GM23338 (cell line): Measurements from ENCODE around the gene GFER. TPM values are rescaled to one million over a fixed set of nuclear protein-coding genes. Genes with fewer than 3 reads are reported as not detected.
A peak's percentile ranks its signal among the peaks of the same experiment; 100 is the strongest.

ENCODE experiments used
- ATAC-seq: fragments of 200-7000 bp; cut with Tn5 transposase; 3 replicates; pipeline ENCODE4 v1.9.1; 2020
- DNase-seq: peaks from one replicate; pipeline ENCODE4 v3.0.0-alpha.2; 2015; ENCODE audit warnings: low spot score
- H2AFZ ChIP-seq: fragments of 200-600 bp; sonication (generic); 2 replicates; pipeline ENCODE4 v1.8.0; 2016; ENCODE audit warnings: antibody characterized with exemption, mild to moderate bottlenecking, moderate library complexity
- H3F3A ChIP-seq: fragments of 200-600 bp; sonication (generic); replicated peaks from 2 replicates; pipeline ENCODE4 v1.8.0; 2017; ENCODE audit warnings: antibody characterized with exemption, mixed run types, low read depth
- H3K27ac ChIP-seq: fragments of 200-600 bp; sonication (generic); 2 replicates; pipeline ENCODE4 v1.6.1; 2016; ENCODE audit warnings: low read depth
- H3K27me3 ChIP-seq: fragments of 200-600 bp; sonication (generic); 2 replicates; pipeline ENCODE4 v1.8.0; 2016; ENCODE audit warnings: mild to moderate bottlenecking, mixed run types, moderate library complexity; ENCODE audit not compliant: insufficient read depth
- H3K36me3 ChIP-seq: fragments of 200-600 bp; sonication (generic); 2 replicates; pipeline ENCODE4 v1.8.0; 2016; ENCODE audit warnings: mild to moderate bottlenecking; ENCODE audit not compliant: insufficient read depth
- H3K4me1 ChIP-seq: fragments of 200-600 bp; sonication (generic); 2 replicates; pipeline ENCODE4 v1.8.0; 2016; ENCODE audit warnings: mild to moderate bottlenecking, moderate library complexity; ENCODE audit not compliant: insufficient read depth
- H3K4me2 ChIP-seq: fragments of 200-600 bp; sonication (generic); 2 replicates; pipeline ENCODE4 v1.7.1; 2017; ENCODE audit warnings: mixed run types
- H3K4me3 ChIP-seq: fragments of 200-600 bp; sonication (generic); 2 replicates; pipeline ENCODE4 v1.6.1; 2016; ENCODE audit warnings: mixed run types
- H3K79me2 ChIP-seq: fragments of 200-600 bp; sonication (generic); replicated peaks from 2 replicates; pipeline ENCODE4 v1.8.0; 2017; ENCODE audit warnings: mild to moderate bottlenecking; ENCODE audit not compliant: insufficient read depth
- H3K9me2 ChIP-seq: fragments of 200-600 bp; sonication (generic); 2 replicates; pipeline ENCODE4 v1.8.0; 2017; ENCODE audit not compliant: insufficient read depth
- H4K20me1 ChIP-seq: fragments of 200-600 bp; sonication (generic); replicated peaks from 2 replicates; pipeline ENCODE4 v1.8.0; 2017; ENCODE audit warnings: mild to moderate bottlenecking; ENCODE audit not compliant: insufficient read depth
- H3K27ac Mint-ChIP-seq: 2 replicates; pipeline ENCODE4 v1.8.0; 2020; ENCODE audit warnings: inconsistent platforms, mild to moderate bottlenecking, moderate library complexity, mixed read lengths
- H3K27me3 Mint-ChIP-seq: 3 replicates; pipeline ENCODE4 v1.8.0; 2022; ENCODE audit warnings: low read depth, mild to moderate bottlenecking, moderate library complexity, mixed read lengths, inconsistent platforms; ENCODE audit not compliant: insufficient read depth, poor library complexity
- H3K36me3 Mint-ChIP-seq: 3 replicates; pipeline ENCODE4 v1.8.0; 2021; ENCODE audit warnings: low read depth, mild to moderate bottlenecking, inconsistent platforms, moderate library complexity, mixed read lengths
- H3K4me1 Mint-ChIP-seq: 3 replicates; pipeline ENCODE4 v1.8.0; 2020; ENCODE audit warnings: mild to moderate bottlenecking, inconsistent platforms, mixed read lengths
- H3K4me3 Mint-ChIP-seq: 3 replicates; pipeline ENCODE4 v1.8.0; 2021; ENCODE audit warnings: moderate library complexity, mild to moderate bottlenecking, inconsistent platforms, mixed read lengths
- H3K9me3 Mint-ChIP-seq: 3 replicates; pipeline ENCODE4 v1.8.0; 2020; ENCODE audit warnings: moderate library complexity, mild to moderate bottlenecking, inconsistent platforms, mixed read lengths
- CREB1 ChIP-seq: fragments of 250-450 bp; sonication (Bioruptor Pico); IDR thresholded peaks from 2 replicates; pipeline ENCODE4 v1.5.0; 2020; ENCODE audit warnings: low read depth, mild to moderate bottlenecking, moderate library complexity
- EZH2 ChIP-seq: fragments of 200-600 bp; sonication (generic); IDR thresholded peaks from one replicate; pipeline ENCODE4 v1.8.0; 2017; ENCODE audit warnings: antibody characterized with exemption, mild to moderate bottlenecking, low read depth; ENCODE audit not compliant: unreplicated experiment
- EZH2phosphoT487 ChIP-seq: fragments of 200-600 bp; sonication (generic); IDR thresholded peaks from one replicate; pipeline ENCODE4 v1.8.1; 2018; ENCODE audit warnings: antibody characterized with exemption; ENCODE audit not compliant: unreplicated experiment
- JUNB ChIP-seq: IDR thresholded peaks from one replicate; pipeline ENCODE4 v1.6.1; 2016; ENCODE audit warnings: antibody characterized with exemption; ENCODE audit not compliant: unreplicated experiment
- NANOG ChIP-seq: IDR thresholded peaks from 2 replicates; pipeline ENCODE4 v1.6.1; 2016; ENCODE audit warnings: antibody characterized with exemption, borderline replicate concordance
- POLR2AphosphoS5 ChIP-seq: IDR thresholded peaks from 2 replicates; pipeline ENCODE4 v1.6.1; 2016; ENCODE audit warnings: antibody characterized with exemption, low read depth
- STAT1 ChIP-seq: IDR thresholded peaks from one replicate; pipeline ENCODE4 v1.6.1; 2016; ENCODE audit warnings: antibody characterized with exemption; ENCODE audit not compliant: unreplicated experiment
- ZNF114 ChIP-seq: fragments of 250-450 bp; sonication (Bioruptor Pico); IDR thresholded peaks from 2 replicates; pipeline ENCODE4 v1.5.0; 2020; ENCODE audit warnings: mild to moderate bottlenecking, moderate library complexity
- ZNF331 ChIP-seq: fragments of 250-450 bp; sonication (Bioruptor Pico); IDR thresholded peaks from 2 replicates; pipeline ENCODE4 v1.5.0; 2020; ENCODE audit warnings: low read depth, mild to moderate bottlenecking, moderate library complexity
- ZNF462 ChIP-seq: fragments of 250-450 bp; sonication (Bioruptor Pico); IDR thresholded peaks from 2 replicates; pipeline ENCODE4 v1.5.0; 2020; ENCODE audit warnings: mild to moderate bottlenecking, moderate library complexity
- long read RNA-seq: library from polyadenylated mRNA; unstranded; transcript quantifications from one replicate; pipeline ENCODE4 v2.0.0, GENCODE V29; 2020; ENCODE audit not compliant: unreplicated experiment
- polyA plus RNA-seq: library from polyadenylated mRNA; unstranded; fragments of >200 nt; fragmentation: Nextera tagmentation; extraction: Ambion mirVana; gene quantifications from 2 replicates; pipeline ENCODE4 v1.2.1, GENCODE V29; 2016
- total RNA-seq: library from RNA; depleted of rRNA; stranded (reverse); fragments of >200 nt; shearing (Covaris generic); gene quantifications from 2 replicates; pipeline ENCODE4 v1.2.3, GENCODE V29; 2014; rRNA removed
- TF ChIP-seq, protein P1 (sequence below): IDR thresholded peaks from one replicate; pipeline ENCODE4 v1.6.1; 2018; ENCODE audit warnings: antibody characterized with exemption; ENCODE audit not compliant: unreplicated experiment
- TF ChIP-seq, protein P2 (sequence below), 2 experiments: fragments of 200-600 bp in 1 of 2; sonication (generic) in 1 of 2; conservative IDR thresholded peaks; 2 replicates each; pipeline versions ENCODE4 v1.5.1 to v1.6.1; 2016 to 2017; ENCODE audit warnings: antibody characterized with exemption in 2 of 2, low read depth in 2 of 2, mild to moderate bottlenecking in 2 of 2, moderate library complexity in 1 of 2
- TF ChIP-seq, protein P3 (sequence below): IDR thresholded peaks from 2 replicates; pipeline ENCODE4 v1.6.1; 2016; ENCODE audit warnings: antibody characterized with exemption

Gene GFER
- total RNA-seq (40.1 and 53.2 TPM in 2 replicates), polyA plus RNA-seq (64.5 and 68.5 TPM in 2 replicates)
- long read RNA-seq, transcript GFER-201 (3 exons, 2,345 nt): major isoform, 28 of 30 reads
- long read RNA-seq, partial matches to known transcripts: 0 of 30 reads
- long read RNA-seq, other reads (novel, unspliced or antisense): 0 of 30 reads

- Histone ChIP-seq H3K9me2 (no peaks in the 10 kb centered on the region), H3K27ac (peak within 1 kb of the TSS; percentile 50; the same call in 1 of the 2 replicates), H3K4me2 (peak within 1 kb of the TSS; percentile 96), H4K20me1 (no peaks in the 10 kb centered on the region; the same call in none of the 2 replicates), H3K36me3 (no peaks in the 10 kb centered on the region), H3K4me3 (peak within 1 kb of the TSS; percentile 95), H3K27me3 (peaks cover 46% of the 10 kb centered on the region), H3K4me1 (peaks cover 21% of the 10 kb centered on the region), H3F3A (peaks cover 35% of the 10 kb centered on the region), H3K79me2 (peaks cover 4% of the 10 kb centered on the region; the same call in 1 of the 2 replicates), H2AFZ (peak within 1 kb of the TSS; percentile 87)
- peak within 1 kb of the TSS; percentile 89 for H3K27ac Mint-ChIP-seq
- H3K4me1 Mint-ChIP-seq: peaks cover 26% of the 10 kb centered on the region
- peak; percentile 67 for ATAC-seq
- TF ChIP-seq, protein P1, sequence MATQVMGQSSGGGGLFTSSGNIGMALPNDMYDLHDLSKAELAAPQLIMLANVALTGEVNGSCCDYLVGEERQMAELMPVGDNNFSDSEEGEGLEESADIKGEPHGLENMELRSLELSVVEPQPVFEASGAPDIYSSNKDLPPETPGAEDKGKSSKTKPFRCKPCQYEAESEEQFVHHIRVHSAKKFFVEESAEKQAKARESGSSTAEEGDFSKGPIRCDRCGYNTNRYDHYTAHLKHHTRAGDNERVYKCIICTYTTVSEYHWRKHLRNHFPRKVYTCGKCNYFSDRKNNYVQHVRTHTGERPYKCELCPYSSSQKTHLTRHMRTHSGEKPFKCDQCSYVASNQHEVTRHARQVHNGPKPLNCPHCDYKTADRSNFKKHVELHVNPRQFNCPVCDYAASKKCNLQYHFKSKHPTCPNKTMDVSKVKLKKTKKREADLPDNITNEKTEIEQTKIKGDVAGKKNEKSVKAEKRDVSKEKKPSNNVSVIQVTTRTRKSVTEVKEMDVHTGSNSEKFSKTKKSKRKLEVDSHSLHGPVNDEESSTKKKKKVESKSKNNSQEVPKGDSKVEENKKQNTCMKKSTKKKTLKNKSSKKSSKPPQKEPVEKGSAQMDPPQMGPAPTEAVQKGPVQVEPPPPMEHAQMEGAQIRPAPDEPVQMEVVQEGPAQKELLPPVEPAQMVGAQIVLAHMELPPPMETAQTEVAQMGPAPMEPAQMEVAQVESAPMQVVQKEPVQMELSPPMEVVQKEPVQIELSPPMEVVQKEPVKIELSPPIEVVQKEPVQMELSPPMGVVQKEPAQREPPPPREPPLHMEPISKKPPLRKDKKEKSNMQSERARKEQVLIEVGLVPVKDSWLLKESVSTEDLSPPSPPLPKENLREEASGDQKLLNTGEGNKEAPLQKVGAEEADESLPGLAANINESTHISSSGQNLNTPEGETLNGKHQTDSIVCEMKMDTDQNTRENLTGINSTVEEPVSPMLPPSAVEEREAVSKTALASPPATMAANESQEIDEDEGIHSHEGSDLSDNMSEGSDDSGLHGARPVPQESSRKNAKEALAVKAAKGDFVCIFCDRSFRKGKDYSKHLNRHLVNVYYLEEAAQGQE: no peak
- no peak for TF ChIP-seq EZH2phosphoT487
- TF ChIP-seq ZNF462 (CRISPR knock-in tag): no peak
- TF ChIP-seq EZH2: no peak
- no peak for TF ChIP-seq ZNF331 (CRISPR knock-in tag)
- no peak for TF ChIP-seq ZNF114
- peak; percentile 37; the same call in 1 of the 2 replicates for TF ChIP-seq CREB1 (CRISPR knock-in tag)
- no peak for TF ChIP-seq JUNB
- TF ChIP-seq, protein P2, sequence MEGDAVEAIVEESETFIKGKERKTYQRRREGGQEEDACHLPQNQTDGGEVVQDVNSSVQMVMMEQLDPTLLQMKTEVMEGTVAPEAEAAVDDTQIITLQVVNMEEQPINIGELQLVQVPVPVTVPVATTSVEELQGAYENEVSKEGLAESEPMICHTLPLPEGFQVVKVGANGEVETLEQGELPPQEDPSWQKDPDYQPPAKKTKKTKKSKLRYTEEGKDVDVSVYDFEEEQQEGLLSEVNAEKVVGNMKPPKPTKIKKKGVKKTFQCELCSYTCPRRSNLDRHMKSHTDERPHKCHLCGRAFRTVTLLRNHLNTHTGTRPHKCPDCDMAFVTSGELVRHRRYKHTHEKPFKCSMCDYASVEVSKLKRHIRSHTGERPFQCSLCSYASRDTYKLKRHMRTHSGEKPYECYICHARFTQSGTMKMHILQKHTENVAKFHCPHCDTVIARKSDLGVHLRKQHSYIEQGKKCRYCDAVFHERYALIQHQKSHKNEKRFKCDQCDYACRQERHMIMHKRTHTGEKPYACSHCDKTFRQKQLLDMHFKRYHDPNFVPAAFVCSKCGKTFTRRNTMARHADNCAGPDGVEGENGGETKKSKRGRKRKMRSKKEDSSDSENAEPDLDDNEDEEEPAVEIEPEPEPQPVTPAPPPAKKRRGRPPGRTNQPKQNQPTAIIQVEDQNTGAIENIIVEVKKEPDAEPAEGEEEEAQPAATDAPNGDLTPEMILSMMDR (conservative IDR thresholded peaks at IDR 0.05; ENCODE audit: low read depth in 2 of 2): peak; percentile 32 to 56; a peak in 2 of 4 replicates
- TF ChIP-seq STAT1: no peak
- peak; percentile 60 for TF ChIP-seq POLR2AphosphoS5
- TF ChIP-seq, protein P3, sequence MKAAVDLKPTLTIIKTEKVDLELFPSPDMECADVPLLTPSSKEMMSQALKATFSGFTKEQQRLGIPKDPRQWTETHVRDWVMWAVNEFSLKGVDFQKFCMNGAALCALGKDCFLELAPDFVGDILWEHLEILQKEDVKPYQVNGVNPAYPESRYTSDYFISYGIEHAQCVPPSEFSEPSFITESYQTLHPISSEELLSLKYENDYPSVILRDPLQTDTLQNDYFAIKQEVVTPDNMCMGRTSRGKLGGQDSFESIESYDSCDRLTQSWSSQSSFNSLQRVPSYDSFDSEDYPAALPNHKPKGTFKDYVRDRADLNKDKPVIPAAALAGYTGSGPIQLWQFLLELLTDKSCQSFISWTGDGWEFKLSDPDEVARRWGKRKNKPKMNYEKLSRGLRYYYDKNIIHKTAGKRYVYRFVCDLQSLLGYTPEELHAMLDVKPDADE: no peak
- no peak for TF ChIP-seq NANOG
- no peaks in the 10 kb centered on the region for H3K9me3 Mint-ChIP-seq
- peaks cover 65% of the 10 kb centered on the region for H3K27me3 Mint-ChIP-seq
- peak; percentile 98 for DNase-seq
- H3K4me3 Mint-ChIP-seq: peak within 1 kb of the TSS; percentile 92
- H3K36me3 Mint-ChIP-seq: peaks cover 17% of the 10 kb centered on the region
Observed at GRCh38 chr16:1983544-1984346, at the start of gene GFER. GFER (plus strand) TSS chr16:1984193; CDS start chr16:1984219, 26 bp downstream.
